Measurements from ENCODE around the gene ATP13A3. TPM values are rescaled to one million over a fixed set of nuclear protein-coding genes. Genes with fewer than 3 reads are reported as not detected.

ATP13A3 gene
- total RNA-seq, 1 experiment from 2014 or later, result 78.3 TPM

DNA sequence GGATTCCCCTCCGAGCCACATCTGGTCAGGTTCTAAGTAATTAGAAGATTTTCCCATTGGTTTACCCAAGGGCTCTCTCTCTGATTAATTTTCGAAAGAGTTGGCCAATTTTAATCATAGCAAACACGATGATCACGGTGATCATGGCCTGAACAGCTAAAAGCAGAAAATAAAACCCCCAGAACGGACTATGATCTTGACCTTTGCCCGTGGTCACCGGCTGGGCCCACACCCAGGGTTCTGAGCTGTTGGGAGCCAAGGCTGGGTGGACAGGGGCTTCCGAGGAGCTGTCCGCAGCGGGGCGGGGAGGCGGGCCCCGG, 90.3 kb downstream of the ATP13A3 start:
- Mint-ChIP-seq H3K4me3 (peak overlapping the region; percentile 67), H3K9me3 (peaks cover under 1% of the 10 kb centered on the region; the same call in 1 of the 2 replicates), H3K27me3 (ENCODE audit: low read depth) (peaks cover 43% of the 10 kb centered on the region), H3K4me1 (peaks cover 27% of the 10 kb centered on the region), H3K36me3 (no peaks in the 10 kb centered on the region), H3K27ac (no peak overlapping the region)
- ChIA-PET POLR2A (interaction anchor here (1.4 kb wide), 1 partner anchor 66 kb away, joined by 4 read pairs; no protein-coding TSS in a partner anchor), CTCF (interaction anchor here (0.7 to 5.2 kb wide), 13 partner anchors 9 to 738 kb away, joined by 3 to 48 read pairs (median 3); partner anchors contain the start of gene LRRC15)
- TF ChIP-seq FOXJ3 (CRISPR knock-in tag; IDR thresholded peaks at IDR 0.05; ENCODE audit: borderline replicate concordance), result no peak
- no peak for TF ChIP-seq GRHL2 (CRISPR knock-in tag; IDR thresholded peaks at IDR 0.05; ENCODE audit: insufficient replicate concordance, severe bottlenecking)
- no peak for TF ChIP-seq NR2C2 (CRISPR knock-in tag; IDR thresholded peaks at IDR 0.05)
- TF ChIP-seq NR1H2 (CRISPR knock-in tag; IDR thresholded peaks at IDR 0.05), result no peak
- no peak for TF ChIP-seq ZMAT4 (CRISPR knock-in tag; IDR thresholded peaks at IDR 0.05)
- no peak for TF ChIP-seq TEAD4 (CRISPR knock-in tag; IDR thresholded peaks at IDR 0.05)
- no peak for DNase-seq (ENCODE audit: low spot score)
- no peak for ATAC-seq

- ChIA-PET POLR2A (interaction anchor here (1.4 kb wide), 1 partner anchor 66 kb away, joined by 4 read pairs; no protein-coding TSS in a partner anchor), CTCF (interaction anchor here (1.0 to 5.2 kb wide), 12 partner anchors 8 to 738 kb away, joined by 3 to 48 read pairs (median 4); partner anchors contain the start of gene LRRC15)
- Mint-ChIP-seq H3K27ac (no peak overlapping the region), H3K36me3 (peaks cover 1% of the 10 kb centered on the region; the same call in 1 of the 2 replicates), H3K27me3 (ENCODE audit: low read depth) (peaks cover 45% of the 10 kb centered on the region), H3K4me3 (peak overlapping the region; percentile 67), H3K9me3 (peaks cover 6% of the 10 kb centered on the region), H3K4me1 (peaks cover 27% of the 10 kb centered on the region)
- TF ChIP-seq NR3C1 (CRISPR knock-in tag; conservative IDR thresholded peaks at IDR 0.05; ENCODE audit: low read depth), result no peak
- TF ChIP-seq FOXP1 (CRISPR knock-in tag; IDR thresholded peaks at IDR 0.05; ENCODE audit: borderline replicate concordance), result 0 out of 2 replicates have a peak, but pooled peaks have one; percentile 28
- no peak for TF ChIP-seq TCF7 (CRISPR knock-in tag; IDR thresholded peaks at IDR 0.05; ENCODE audit: low read depth)
- no peak for TF ChIP-seq TEAD1 (CRISPR knock-in tag; IDR thresholded peaks at IDR 0.05)
- TF ChIP-seq NR1H2 (CRISPR knock-in tag; IDR thresholded peaks at IDR 0.05), result no peak
- no peak for TF ChIP-seq ZNF317 (CRISPR knock-in tag; IDR thresholded peaks at IDR 0.05; ENCODE audit: borderline replicate concordance, low read depth)
- TF ChIP-seq, protein P1, sequence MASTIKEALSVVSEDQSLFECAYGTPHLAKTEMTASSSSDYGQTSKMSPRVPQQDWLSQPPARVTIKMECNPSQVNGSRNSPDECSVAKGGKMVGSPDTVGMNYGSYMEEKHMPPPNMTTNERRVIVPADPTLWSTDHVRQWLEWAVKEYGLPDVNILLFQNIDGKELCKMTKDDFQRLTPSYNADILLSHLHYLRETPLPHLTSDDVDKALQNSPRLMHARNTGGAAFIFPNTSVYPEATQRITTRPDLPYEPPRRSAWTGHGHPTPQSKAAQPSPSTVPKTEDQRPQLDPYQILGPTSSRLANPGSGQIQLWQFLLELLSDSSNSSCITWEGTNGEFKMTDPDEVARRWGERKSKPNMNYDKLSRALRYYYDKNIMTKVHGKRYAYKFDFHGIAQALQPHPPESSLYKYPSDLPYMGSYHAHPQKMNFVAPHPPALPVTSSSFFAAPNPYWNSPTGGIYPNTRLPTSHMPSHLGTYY (CRISPR knock-in tag; IDR thresholded peaks at IDR 0.05), result no peak
- no peak for TF ChIP-seq KAT7 (CRISPR knock-in tag; IDR thresholded peaks at IDR 0.05; ENCODE audit: borderline replicate concordance)
- ATAC-seq (peak; percentile 66), DNase-seq (ENCODE audit: low spot score) (peak; percentile 45)
Observed at GRCh38 chr3:194395778-194396538, 90.8 kb downstream of the ATP13A3 start.

- POLR2A ChIA-PET, result interaction anchor here (1.4 kb wide), 1 partner anchor 65 kb away, joined by 4 read pairs; no protein-coding TSS in a partner anchor
- Mint-ChIP-seq H3K4me3 (no peak overlapping the region), H3K9me3 (peaks cover 13% of the 10 kb centered on the region), H3K27me3 (ENCODE audit: low read depth) (peaks cover 50% of the 10 kb centered on the region), H3K36me3 (peaks cover 9% of the 10 kb centered on the region; the same call in 1 of the 2 replicates), H3K4me1 (peaks cover 27% of the 10 kb centered on the region), H3K27ac (no peak overlapping the region)
- ATAC-seq, result no peak
- CTCF ChIA-PET, result interaction anchor here (0.8 to 5.2 kb wide), 7 partner anchors 9 to 80 kb away, joined by 3 to 48 read pairs (median 4); no protein-coding TSS in a partner anchor
- TF ChIP-seq ZNF416 (CRISPR knock-in tag; IDR thresholded peaks at IDR 0.05), result no peak
- no peak for TF ChIP-seq OVOL2 (CRISPR knock-in tag; IDR thresholded peaks at IDR 0.05; ENCODE audit: borderline replicate concordance)
- no peak for TF ChIP-seq MXD4 (CRISPR knock-in tag; IDR thresholded peaks at IDR 0.05; ENCODE audit: borderline replicate concordance)
- no peak for DNase-seq (ENCODE audit: low spot score)
Observed at GRCh38 chr3:194395212-194395611, 91.6 kb downstream of the ATP13A3 start.

DNA sequence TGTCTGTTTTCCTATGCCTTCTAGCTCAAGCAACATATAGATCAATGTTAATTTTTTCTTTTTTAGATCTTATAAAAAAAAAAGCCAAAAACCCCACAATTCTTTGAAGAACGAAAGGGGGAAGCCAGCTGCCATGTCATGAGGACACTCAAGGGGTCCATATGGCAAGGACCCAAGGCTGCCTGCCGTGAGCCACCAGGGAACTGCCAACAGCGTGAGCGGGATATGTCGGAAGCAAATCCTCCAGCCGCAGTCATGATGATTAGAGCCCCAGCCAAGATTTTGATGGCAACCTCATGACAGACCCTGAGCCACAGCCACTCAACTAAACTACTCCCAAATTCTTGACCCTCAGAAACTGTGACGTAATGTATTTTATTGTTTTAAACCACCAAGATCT, 94.2 kb downstream of the ATP13A3 start:
- POLR2A ChIA-PET, result interaction anchor here (0.8 kb wide), 2 partner anchors 10 to 49 kb away, joined by 3 read pairs; no protein-coding TSS in a partner anchor
- no peak for TF ChIP-seq NFATC4 (CRISPR knock-in tag; IDR thresholded peaks at IDR 0.05)
- no peak for TF ChIP-seq CREM (CRISPR knock-in tag; IDR thresholded peaks at IDR 0.05)
- ATAC-seq (no peak), DNase-seq (ENCODE audit: low spot score) (no peak)
- Mint-ChIP-seq H3K9me3 (peaks cover 23% of the 10 kb centered on the region), H3K36me3 (peaks cover 9% of the 10 kb centered on the region), H3K27ac (no peak overlapping the region), H3K27me3 (ENCODE audit: low read depth) (peaks cover 24% of the 10 kb centered on the region), H3K4me1 (peaks cover 15% of the 10 kb centered on the region), H3K4me3 (no peak overlapping the region)
- CTCF ChIA-PET, result no interaction called here

Measured in WTC11 (cell line).